C4-2B (cell line): ENCODE measurements around the gene DPM2.

Source experiments
- CTCF ChIP-seq: fragments of 450-650 bp; conservative IDR thresholded peaks from 2 replicates; pipeline ENCODE4 v1.5.1; 2017; ENCODE audit warnings: mild to moderate bottlenecking
- ZFX ChIP-seq: fragments of 450-650 bp; IDR thresholded peaks from 2 replicates; pipeline ENCODE4 v1.6.1; 2017

GRCh38 chr9:127943731-127944144, 6.1 kb upstream of the DPM2 start:
- TF ChIP-seq CTCF (peak; percentile 83), ZFX (no peak)
